Suppressor macrophage (primary cell): ENCODE results near the gene CLEC2B.

ENCODE experiments used
- DNase-seq, 4 experiments: peaks; one replicate each; pipeline ENCODE4 v3.0.0-alpha.2; 2020 to 2022

The CLEC2B gene

GRCh38 chr12:9808504-9808903 lies 60.6 kb downstream of the CLEC2B start:
- peak; percentile 5 to 53 (median 22) for DNase-seq

GRCh38 chr12:9806714-9807113 lies 62.4 kb downstream of the CLEC2B start:
- DNase-seq, result no peak

DNA sequence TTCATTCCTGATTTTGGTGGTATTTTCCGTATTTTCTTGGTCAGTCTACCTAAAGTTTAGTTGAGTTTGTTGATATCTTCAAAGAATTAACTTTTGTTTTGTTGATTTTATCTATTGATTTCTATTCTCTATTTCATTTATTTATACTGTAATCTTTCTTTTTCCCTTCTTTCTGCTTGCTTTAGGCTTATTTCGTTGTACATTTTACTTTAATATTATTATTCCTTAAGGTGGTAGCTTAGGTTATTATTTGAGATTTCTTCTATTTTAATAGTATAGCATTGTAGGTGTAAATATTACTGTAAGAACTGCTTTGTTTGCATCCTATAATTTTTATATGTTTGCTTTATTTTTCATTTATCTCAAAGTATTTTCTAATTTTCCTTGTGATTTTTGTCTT lies 63.3 kb downstream of the CLEC2B start:
- DNase-seq, result no peak
